HepG2 (cell line): Measurements from ENCODE around the gene CUL7. TPM values are rescaled to one million over a fixed set of nuclear protein-coding genes. Genes with fewer than 3 reads are reported as not detected.
A peak's percentile ranks its signal among the peaks of the same experiment; 100 is the strongest.

Experiments
- ATAC-seq: fragments of 200-7000 bp; cut with Tn5 transposase; 3 replicates; pipeline ENCODE4 v1.9.1; 2020; ENCODE audit warnings: mild to moderate bottlenecking, moderate library complexity
- BruUV-seq: library from RNA; stranded (reverse); fragments of 400-500 nt; replicated peaks from 2 replicates; lab custom pipeline; 2021; lab: Mats Ljungman, UMichigan
- CTCF ChIA-PET: fragments of 300-600 bp; formaldehyde crosslinking; extraction: SDS; loops from one replicate; lab custom pipeline; 2021; ENCODE audit warnings: low total read pairs, inconsistent platforms, low intra/inter-chr PET ratio; lab: Yijun Ruan, JAX
- POLR2A ChIA-PET: fragments of 350-600 bp; sonication (Branson Sonifier 250); formaldehyde crosslinking; loops from one replicate; lab custom pipeline; 2020; ENCODE audit warnings: antibody characterized with exemption, inconsistent platforms; lab: Yijun Ruan, JAX
- DNase-seq: peaks from one replicate; pipeline ENCODE4 v3.0.0-alpha.2; 2015; ENCODE audit warnings: low spot score
- FAIRE-seq: peaks from 3 replicates; lab custom pipeline; 2011; peaks lifted over from hg19 to GRCh38; lab: Jason Lieb, UNC
- H2AFZ ChIP-seq: one replicate; pipeline ENCODE4 v1.6.1; 2011; ENCODE audit warnings: low read length, inconsistent platforms
- H3K27ac ChIP-seq: fragments of 300-600 bp; 3 replicates; pipeline ENCODE4 v1.8.0; 2011; ENCODE audit warnings: mixed run types, mild to moderate bottlenecking, mixed read lengths, low read length, inconsistent platforms; ENCODE audit not compliant: insufficient read depth; ENCODE audit errors: extremely low read length
- H3K27me3 ChIP-seq, 2 experiments: fragments of 200-600 bp in 1 of 2; 2 replicates in 1 of 2; 3 replicates in 1 of 2; pipeline versions ENCODE4 v1.6.0 to v1.8.0; 2011; ENCODE audit warnings: low read length in 2 of 2, mild to moderate bottlenecking in 2 of 2, moderate library complexity in 2 of 2, inconsistent platforms in 1 of 2; ENCODE audit not compliant: insufficient read depth in 2 of 2, control insufficient read depth in 1 of 2
- H3K36me3 ChIP-seq, 2 experiments: fragments of 200-600 bp in 1 of 2; replicated peaks in 1 of 2; 2 replicates in 1 of 2; 3 replicates in 1 of 2; pipeline versions ENCODE4 v1.5.1 to v1.8.0; 2011; ENCODE audit warnings: low read length in 2 of 2, inconsistent platforms in 1 of 2; ENCODE audit not compliant: insufficient read depth in 2 of 2, control insufficient read depth in 1 of 2
- H3K4me1 ChIP-seq: 2 replicates; pipeline ENCODE4 v1.5.1; 2012; ENCODE audit warnings: low read length, inconsistent platforms; ENCODE audit not compliant: insufficient read depth
- H3K4me2 ChIP-seq: 2 replicates; pipeline ENCODE4 v1.6.0; 2011; ENCODE audit warnings: low read depth, low read length, inconsistent platforms
- H3K4me3 ChIP-seq, 3 experiments: fragments of 200-600 bp in 1 of 3; sonication (generic), shearing (Covaris generic) in 1 of 3; replicated peaks in 1 of 3; 2 replicates each; pipeline ENCODE4 v1.5.1; 2011 to 2016; ENCODE audit warnings: low read length in 3 of 3, inconsistent platforms in 2 of 3, low read depth in 2 of 3, mild to moderate bottlenecking in 2 of 3, control low read depth in 1 of 3, mixed read lengths in 1 of 3; ENCODE audit not compliant: insufficient read depth in 1 of 3
- H3K79me2 ChIP-seq: one replicate; pipeline ENCODE4 v1.6.1; 2011; ENCODE audit warnings: low read length, inconsistent platforms; ENCODE audit not compliant: insufficient read depth
- H3K9ac ChIP-seq: 2 replicates; pipeline ENCODE4 v1.6.0; 2011; ENCODE audit warnings: mild to moderate bottlenecking, low read depth, low read length, inconsistent platforms; ENCODE audit not compliant: insufficient read depth
- H3K9me3 ChIP-seq: 2 replicates; pipeline ENCODE4 v1.5.1; 2012; ENCODE audit warnings: mild to moderate bottlenecking, low read length
- H4K20me1 ChIP-seq: 2 replicates; pipeline ENCODE4 v1.6.0; 2011; ENCODE audit warnings: inconsistent platforms, mild to moderate bottlenecking, low read length, moderate library complexity; ENCODE audit not compliant: insufficient read depth
- FIP1L1 ChIP-seq: fragments of 200-400 bp; formaldehyde crosslinking; IDR thresholded peaks from 2 replicates; pipeline ENCODE4 v1.6.1; 2018; ENCODE audit warnings: low read depth, mild to moderate bottlenecking, low read length, moderate library complexity, borderline replicate concordance; ENCODE audit not compliant: insufficient read depth
- GPBP1L1 ChIP-seq: sonication (generic); formaldehyde crosslinking; IDR thresholded peaks from 2 replicates; pipeline ENCODE4 v1.5.0; 2020; ENCODE audit warnings: mild to moderate bottlenecking, missing genetic modification reagents
- HES4 ChIP-seq: sonication (generic); formaldehyde crosslinking; IDR thresholded peaks from 2 replicates; pipeline ENCODE4 v1.9.0; 2021; ENCODE audit warnings: mild to moderate bottlenecking, missing genetic modification reagents, borderline replicate concordance
- MLLT10 ChIP-seq: sonication (generic); formaldehyde crosslinking; IDR thresholded peaks from 2 replicates; pipeline ENCODE4 v1.4.0; 2020; ENCODE audit warnings: missing genetic modification reagents
- NFAT5 ChIP-seq: sonication (generic); formaldehyde crosslinking; IDR thresholded peaks from 2 replicates; pipeline ENCODE4 v1.4.0; 2020; ENCODE audit warnings: missing genetic modification reagents
- RBFOX2 ChIP-seq: fragments of 200-400 bp; formaldehyde crosslinking; IDR thresholded peaks from 2 replicates; pipeline ENCODE4 v1.6.1; 2017; ENCODE audit warnings: low read depth, mild to moderate bottlenecking, low read length
- TOPORS ChIP-seq: sonication (generic); formaldehyde crosslinking; IDR thresholded peaks from 2 replicates; pipeline ENCODE4 v1.8.0; 2023; ENCODE audit warnings: mild to moderate bottlenecking, missing genetic modification reagents
- ZNF512 ChIP-seq: sonication (generic); formaldehyde crosslinking; IDR thresholded peaks from 2 replicates; pipeline ENCODE4 v1.4.0; 2020; ENCODE audit warnings: mild to moderate bottlenecking, missing genetic modification reagents
- WGBS: methylation state at CpG from one replicate; pipeline ENCODE4 v1.1.6; 2017; ENCODE audit warnings: low lambda C conversion rate; 5-methylcytosine and 5-hydroxymethylcytosine counted together
- in situ Hi-C: cut with HindIII; loops from 2 replicates; pipeline ENCODE4 v1.10.0; 2017; ENCODE audit warnings: low pct_unique_long_range_greater_than_20kb; ENCODE audit not compliant: extremely low pct_ligation_motif_present
- intact Hi-C: fragments of 100-400 bp; cut with micrococcal nuclease; formaldehyde crosslinking; loops from one replicate; pipeline ENCODE4 v1.10.0; 2022; ENCODE audit not compliant: unreplicated experiment
- polyA plus RNA-seq, 8 experiments: library from polyadenylated mRNA; depleted of rRNA in 3 of 8; stranded (reverse) in 7 of 8; unstranded in 1 of 8; fragments of >200 nt; fragmentation: Illumina TruSeq in 4 of 8; extraction: Trizol in 4 of 8; gene quantifications; 2 replicates each; pipeline versions ENCODE4 v1.2.1 to v1.2.3, GENCODE V29; 2011 to 2016; ENCODE audit warnings: low read depth in 4 of 8, missing spikeins in 1 of 8, mixed read lengths in 1 of 8; ENCODE audit not compliant: insufficient read depth in 1 of 8
- total RNA-seq, 5 experiments: library from RNA; depleted of rRNA; stranded (reverse); fragments of >200 nt; fragmentation: Illumina TruSeq; extraction: Trizol; gene quantifications; 2 replicates each; pipeline ENCODE4 v1.2.3, GENCODE V29; 2016; ENCODE audit warnings: low read depth in 1 of 5

Gene CUL7
- total and polyA plus RNA-seq, 2 of the 13 experiments (the other 11 are each of a cell fraction or from before 2014, with no cell fraction given), result 32.0 to 60.7 TPM

GRCh38 chr6:43020052-43020705, 33.5 kb downstream of the CUL7 start:
- Histone ChIP-seq H3K4me2 (peak overlapping the region; percentile 95), H3K9ac (0 out of 2 replicates have a peak overlapping the region, but pooled peaks have one; percentile 90), H3K4me1 (peaks cover 43% of the 10 kb centered on the region), H2AFZ (no peak overlapping the region), H3K36me3 (peaks cover 20 to 45% of the 10 kb centered on the region in 2 experiments), H3K27me3 (peaks cover 0 to 3% of the 10 kb centered on the region in 2 experiments; a peak in 1 of 5 replicates), H4K20me1 (no peaks in the 10 kb centered on the region), H3K79me2 (peaks cover 33% of the 10 kb centered on the region), H3K4me3 (no peak overlapping the region), H3K27ac (peak overlapping the region; percentile 75), H3K9me3 (no peaks in the 10 kb centered on the region)
- intact Hi-C loops, result no loop called here
- 95% methylated on average over 3 of the region's 3 CpGs for WGBS
- no TSS peak for BruUV-seq
- in situ Hi-C loops, result no loop called here
- no peak for FAIRE-seq
- ChIA-PET POLR2A (interaction anchor here (1.3 to 4.2 kb wide), 13 partner anchors 14 to 274 kb away, joined by 3 to 43 read pairs (median 7); partner anchors contain the start of genes CNPY3, CUL7, CUL9 and KLC4), CTCF (no interaction called here)
- DNase-seq, result no peak
- no peak for ATAC-seq
- TF ChIP-seq RBFOX2 (0 out of 2 replicates have a peak, but pooled peaks have one; percentile 25), ZNF512 (CRISPR knock-in tag) (no peak)

- peaks cover 47% of the 10 kb centered on the region for H3K4me1 ChIP-seq
- peaks cover 16 to 35% of the 10 kb centered on the region in 2 experiments for H3K36me3 ChIP-seq
- no peak overlapping the region for H3K9ac ChIP-seq
- WGBS, result 97% methylated on average over 2 of the region's 2 CpGs
- DNase-seq (no peak), FAIRE-seq (no peak), ATAC-seq (no peak)
- no peak overlapping the region for H3K4me3 ChIP-seq
- ChIA-PET POLR2A (interaction anchor here (3.6 to 4.2 kb wide), 3 partner anchors 15 to 41 kb away, joined by 33 to 43 read pairs (median 41); partner anchors contain the start of genes KLC4, MRPL2 and PPP2R5D), CTCF (no interaction called here)
- intact Hi-C loops, result no loop called here
- peaks cover 34% of the 10 kb centered on the region for H3K79me2 ChIP-seq
- BruUV-seq, result no TSS peak
- no peak overlapping the region for H2AFZ ChIP-seq
- H3K9me3 ChIP-seq, result no peaks in the 10 kb centered on the region
- H4K20me1 ChIP-seq, result no peaks in the 10 kb centered on the region
- H3K27ac ChIP-seq, result no peak overlapping the region
- H3K4me2 ChIP-seq, result no peak overlapping the region
- in situ Hi-C loops, result no loop called here
- H3K27me3 ChIP-seq, result peaks cover 0 to 3% of the 10 kb centered on the region in 2 experiments; a peak in 1 of 5 replicates
- no peak for TF ChIP-seq MLLT10
- no peak for TF ChIP-seq GPBP1L1
- TF ChIP-seq TOPORS (CRISPR knock-in tag), result no peak
- no peak for TF ChIP-seq HES4 (CRISPR knock-in tag)
- no peak for TF ChIP-seq FIP1L1
- no peak for TF ChIP-seq NFAT5
Observed at GRCh38 chr6:43019152-43019551, 34.5 kb downstream of the CUL7 start.
